SK-N-SH (cell line): Measurements from ENCODE around the gene RAB21.

Source experiments
- EP300 ChIP-seq, 2 experiments: IDR thresholded peaks; 2 replicates each; pipeline versions ENCODE4 v1.4.0 to v1.6.1; 2012; ENCODE audit warnings: borderline replicate concordance in 1 of 2, low read depth in 1 of 2, low read length in 1 of 2
- FOXM1 ChIP-seq: IDR thresholded peaks from 2 replicates; pipeline ENCODE4 v1.4.0; 2012; ENCODE audit warnings: low read depth, mild to moderate bottlenecking
- GABPA ChIP-seq: IDR thresholded peaks from 2 replicates; pipeline ENCODE4 v1.4.0; 2012; ENCODE audit warnings: low read depth, mild to moderate bottlenecking
- GATA2 ChIP-seq: sonication (generic); formaldehyde crosslinking; IDR thresholded peaks from 2 replicates; pipeline ENCODE4 v1.5.0; 2020; ENCODE audit warnings: mild to moderate bottlenecking, missing genetic modification reagents
- MEF2A ChIP-seq: IDR thresholded peaks from 2 replicates; pipeline ENCODE4 v1.4.0; 2012; ENCODE audit warnings: low read depth, borderline replicate concordance
- MXI1 ChIP-seq: IDR thresholded peaks from 2 replicates; pipeline ENCODE4 v1.6.1; 2012; ENCODE audit warnings: mild to moderate bottlenecking, low read depth, low read length, improper control_type of control experiment
- POLR2AphosphoS5 ChIP-seq: IDR thresholded peaks from 2 replicates; pipeline ENCODE4 v1.6.1; 2012; ENCODE audit warnings: low read depth, low read length
- RCOR1 ChIP-seq: fragments of 150-350 bp; IDR thresholded peaks from 2 replicates; pipeline ENCODE4 v1.6.1; 2017; ENCODE audit warnings: antibody characterized with exemption, low read length
- SIN3A ChIP-seq: IDR thresholded peaks from 2 replicates; pipeline ENCODE4 v1.6.1; 2012; ENCODE audit warnings: low read depth, mild to moderate bottlenecking, low read length, moderate library complexity, borderline replicate concordance
- SMC3 ChIP-seq: IDR thresholded peaks from 2 replicates; pipeline ENCODE4 v1.6.1; 2012; ENCODE audit warnings: low read depth, low read length, improper control_type of control experiment
- TAF1 ChIP-seq: IDR thresholded peaks from 2 replicates; pipeline ENCODE4 v1.6.1; 2012; ENCODE audit warnings: low read depth, mild to moderate bottlenecking, low read length, moderate library complexity, borderline replicate concordance
- TF ChIP-seq, protein P1 (sequence below): fragments of 200-600 bp; sonication (generic); IDR thresholded peaks from 2 replicates; pipeline ENCODE4 v1.6.1; 2017; ENCODE audit warnings: antibody characterized with exemption, mild to moderate bottlenecking, moderate library complexity

DNA sequence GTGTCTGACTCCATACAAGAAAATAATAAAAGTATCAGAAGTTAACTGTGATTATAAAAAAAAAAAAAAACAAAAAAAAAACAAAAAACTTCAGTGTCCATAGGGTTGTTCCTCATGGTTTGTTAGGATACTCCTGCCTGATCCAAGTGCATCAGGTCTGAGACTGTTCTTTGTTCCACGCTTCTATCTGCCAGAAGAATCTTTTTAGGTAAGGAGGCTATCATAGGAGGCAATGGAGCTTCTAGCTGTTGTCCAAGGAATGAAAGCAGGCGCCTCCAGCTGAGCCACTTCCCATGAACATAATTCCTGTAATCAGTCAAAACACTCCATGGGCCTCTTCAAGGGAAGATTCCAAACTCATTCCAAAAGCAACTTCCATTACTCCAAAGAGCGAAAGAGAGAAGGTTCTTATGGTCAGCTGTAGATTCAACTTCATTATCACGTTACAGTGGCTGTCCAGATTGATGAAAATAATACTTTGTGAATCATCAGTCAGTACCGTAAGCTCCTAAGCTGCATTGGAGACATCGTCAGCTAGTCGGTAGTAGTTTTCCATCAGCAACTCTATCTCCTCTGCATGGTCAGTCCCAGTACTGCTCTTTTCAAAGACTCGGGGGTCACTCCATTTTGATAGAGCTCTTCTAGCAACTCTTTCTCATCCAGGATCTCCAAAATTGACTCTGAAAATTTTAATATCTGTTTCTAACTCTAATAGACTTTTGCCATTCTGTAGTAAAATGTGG lies 94.6 kb downstream of the RAB21 start:
- TF ChIP-seq FOXM1: no peak
- no peak for TF ChIP-seq POLR2AphosphoS5
- TF ChIP-seq, protein P1, sequence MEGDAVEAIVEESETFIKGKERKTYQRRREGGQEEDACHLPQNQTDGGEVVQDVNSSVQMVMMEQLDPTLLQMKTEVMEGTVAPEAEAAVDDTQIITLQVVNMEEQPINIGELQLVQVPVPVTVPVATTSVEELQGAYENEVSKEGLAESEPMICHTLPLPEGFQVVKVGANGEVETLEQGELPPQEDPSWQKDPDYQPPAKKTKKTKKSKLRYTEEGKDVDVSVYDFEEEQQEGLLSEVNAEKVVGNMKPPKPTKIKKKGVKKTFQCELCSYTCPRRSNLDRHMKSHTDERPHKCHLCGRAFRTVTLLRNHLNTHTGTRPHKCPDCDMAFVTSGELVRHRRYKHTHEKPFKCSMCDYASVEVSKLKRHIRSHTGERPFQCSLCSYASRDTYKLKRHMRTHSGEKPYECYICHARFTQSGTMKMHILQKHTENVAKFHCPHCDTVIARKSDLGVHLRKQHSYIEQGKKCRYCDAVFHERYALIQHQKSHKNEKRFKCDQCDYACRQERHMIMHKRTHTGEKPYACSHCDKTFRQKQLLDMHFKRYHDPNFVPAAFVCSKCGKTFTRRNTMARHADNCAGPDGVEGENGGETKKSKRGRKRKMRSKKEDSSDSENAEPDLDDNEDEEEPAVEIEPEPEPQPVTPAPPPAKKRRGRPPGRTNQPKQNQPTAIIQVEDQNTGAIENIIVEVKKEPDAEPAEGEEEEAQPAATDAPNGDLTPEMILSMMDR: no peak
- no peak for TF ChIP-seq MEF2A
- TF ChIP-seq SIN3A: no peak
- no peak for TF ChIP-seq SMC3
- no peak for TF ChIP-seq GATA2 (CRISPR knock-in tag)
- no peak for TF ChIP-seq EP300 (IDR thresholded peaks at IDR 0.05; ENCODE audit: borderline replicate concordance in 1 of 2, low read depth in 1 of 2, low read length in 1 of 2)
- TF ChIP-seq TAF1: no peak
- no peak for TF ChIP-seq GABPA
- TF ChIP-seq RCOR1: no peak
- no peak for TF ChIP-seq MXI1
